HG02642 (cell line): Measurements from ENCODE around the gene COA1.

Experiments used
- ATAC-seq: cut with Tn5 transposase; IDR thresholded peaks from one replicate; pipeline ENCODE4 v1.9.1; 2021; ENCODE audit warnings: mild to moderate bottlenecking; ENCODE audit not compliant: unreplicated experiment, poor library complexity

The COA1 gene

GRCh38 chr7:43658718-43659548 is 70.4 kb downstream of the COA1 start:
- ATAC-seq = no peak

DNA sequence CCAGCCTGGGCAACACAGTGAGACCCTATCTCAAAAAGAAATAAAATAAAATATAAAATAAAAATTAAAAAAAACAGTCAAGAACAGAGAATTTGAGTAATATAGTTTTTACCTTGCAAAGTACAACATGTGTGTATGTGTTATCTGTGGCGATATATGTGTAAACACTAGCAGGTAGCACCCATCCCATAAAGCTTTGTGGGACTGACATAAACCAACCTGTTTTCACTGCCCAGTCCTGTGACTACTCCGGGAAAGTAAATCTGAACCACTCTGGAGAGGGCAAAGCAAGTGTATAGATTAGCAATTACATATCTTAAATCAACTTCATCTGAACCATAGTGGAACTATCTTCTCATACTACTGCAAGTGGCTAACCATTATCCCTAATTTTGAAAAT is 72.3 kb downstream of the COA1 start:
- ATAC-seq = no peak

- no peak for ATAC-seq
These were observed 73.7 kb downstream of the COA1 start for GRCh38 chr7:43655584-43655983.

- ATAC-seq = no peak
These were observed 75.3 kb downstream of the COA1 start for GRCh38 chr7:43653891-43654504.

GRCh38 chr7:43653466-43653865 is 75.9 kb downstream of the COA1 start:
- no peak for ATAC-seq

- ATAC-seq = no peak
These were observed 77.0 kb downstream of the COA1 start for GRCh38 chr7:43652364-43652763.

DNA sequence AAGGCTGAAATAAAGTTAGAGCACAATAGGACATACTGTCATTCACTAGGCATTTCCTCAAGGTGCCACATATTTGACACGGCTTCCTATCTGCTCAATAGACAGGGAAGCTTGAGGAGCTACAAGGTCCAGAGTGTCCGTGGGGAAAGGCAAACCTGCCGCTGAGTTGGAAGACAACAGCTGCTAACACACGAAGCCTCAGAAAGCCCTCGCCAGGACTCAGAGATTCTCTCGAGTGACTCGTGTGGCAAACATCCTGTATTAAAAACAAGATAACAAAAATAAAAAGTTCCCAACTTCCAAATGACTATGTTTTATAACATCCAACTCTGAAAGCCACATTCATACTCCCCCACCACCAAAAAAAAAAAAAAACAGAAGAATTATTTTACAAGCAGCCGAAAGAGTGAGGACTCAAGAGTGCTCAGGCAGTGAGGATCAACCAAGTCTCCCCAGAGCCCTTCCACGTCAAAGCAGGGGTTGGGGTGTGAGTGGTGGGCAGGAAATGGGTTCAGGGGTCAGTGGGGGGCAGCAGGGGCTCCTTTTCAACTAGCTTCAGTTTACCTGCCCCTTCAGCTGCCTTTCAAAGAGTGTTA is 78.8 kb downstream of the COA1 start:
- ATAC-seq = no peak

GRCh38 chr7:43649755-43650274 is 79.5 kb downstream of the COA1 start:
- ATAC-seq = peak; percentile 70

DNA sequence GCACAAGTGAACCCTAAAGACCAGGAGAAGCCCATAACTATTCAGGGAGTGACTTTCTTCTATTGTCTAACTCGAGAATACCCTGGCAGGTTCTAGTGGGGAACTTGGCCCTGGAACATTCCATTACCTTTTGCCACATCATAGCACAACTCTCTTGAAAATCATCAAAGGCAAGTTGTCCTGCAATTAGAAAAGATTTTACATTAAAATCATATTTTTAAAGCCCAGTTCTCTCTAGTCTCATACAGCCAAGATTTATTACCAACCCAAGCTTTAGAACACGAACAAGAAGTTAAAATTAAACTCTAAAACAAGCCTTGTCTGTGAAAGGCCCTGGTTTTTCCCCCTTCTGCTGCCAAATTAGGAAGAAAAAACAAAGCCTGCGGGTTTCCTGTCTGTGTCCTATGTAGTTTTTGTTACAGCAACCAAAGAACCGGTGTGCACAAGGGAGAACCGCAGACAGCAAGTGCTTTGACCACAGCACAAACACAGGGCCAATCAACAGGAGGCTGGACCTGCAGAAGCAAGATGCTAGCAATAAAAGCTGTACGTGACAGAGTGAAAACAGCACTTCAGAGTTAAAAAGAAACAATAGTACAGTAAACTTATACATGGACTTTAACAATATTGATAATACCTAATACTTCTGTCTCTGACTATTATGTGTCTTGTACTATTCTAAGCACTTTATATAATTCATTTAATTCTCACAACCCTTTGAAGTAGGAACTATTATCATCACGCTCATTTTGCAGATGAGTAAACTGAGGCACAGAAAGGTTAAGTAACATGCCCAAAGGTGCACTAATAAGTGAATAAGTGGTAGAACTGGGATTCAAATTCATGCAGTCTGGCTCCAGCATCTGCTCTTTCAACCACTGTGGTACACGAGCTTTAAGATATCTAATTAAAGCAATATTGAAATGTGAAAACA is 80.6 kb downstream of the COA1 start:
- ATAC-seq = peak; percentile 54

DNA sequence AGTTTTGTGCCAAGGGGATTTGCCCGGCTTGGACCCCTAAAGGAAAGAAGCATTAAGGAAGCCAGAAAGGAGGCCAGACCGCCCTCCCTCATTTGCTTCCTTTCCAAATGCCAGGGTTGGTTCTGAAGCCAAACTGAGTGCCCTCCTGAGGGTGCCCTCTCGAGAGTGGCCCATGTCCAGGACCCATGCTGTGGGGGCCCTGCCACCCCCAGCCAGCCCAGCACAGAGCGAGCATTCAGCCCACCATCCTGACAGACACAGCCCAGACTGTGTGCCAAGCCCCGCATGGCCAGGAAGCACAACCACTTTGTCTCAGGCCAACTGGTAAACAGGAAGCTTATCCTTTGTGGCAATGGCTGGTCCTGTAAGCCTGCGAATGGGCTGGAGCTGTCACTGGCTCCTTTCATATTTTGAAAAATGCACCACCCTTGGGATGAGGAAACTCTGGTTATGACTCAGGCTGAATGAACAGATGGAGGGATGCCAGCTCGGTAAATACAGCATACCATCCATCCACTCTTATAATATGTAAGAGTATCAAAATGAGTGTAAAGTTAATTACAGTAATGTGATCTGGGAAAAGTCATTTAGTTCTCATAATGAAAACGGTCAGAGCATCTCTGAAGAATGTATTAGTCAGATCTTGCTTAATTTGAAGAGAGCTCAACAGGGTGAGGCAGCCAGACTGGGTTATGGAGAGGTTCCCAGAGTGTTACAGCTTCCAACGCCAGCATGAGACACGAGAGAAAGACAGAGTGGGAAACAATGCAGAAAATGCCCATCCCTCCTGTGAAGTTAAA is 81.5 kb downstream of the COA1 start:
- peak; percentile 18 for ATAC-seq

DNA sequence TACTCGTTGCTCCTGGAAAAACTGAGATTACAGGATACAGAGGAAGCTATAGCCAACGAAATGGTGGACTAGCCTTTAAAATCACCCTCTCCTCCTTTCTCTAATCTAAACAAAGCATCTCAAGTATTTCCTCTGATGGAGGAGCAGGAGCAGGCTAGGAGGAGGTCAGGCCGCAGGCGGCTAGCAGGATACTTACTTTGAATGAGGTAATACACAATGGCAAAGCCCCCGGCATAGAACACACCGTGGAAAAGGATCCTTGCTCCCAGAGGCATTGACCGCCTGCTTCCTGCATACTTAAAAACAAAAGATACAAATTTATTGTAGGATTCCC is 82.0 kb downstream of the COA1 start:
- no peak for ATAC-seq

DNA sequence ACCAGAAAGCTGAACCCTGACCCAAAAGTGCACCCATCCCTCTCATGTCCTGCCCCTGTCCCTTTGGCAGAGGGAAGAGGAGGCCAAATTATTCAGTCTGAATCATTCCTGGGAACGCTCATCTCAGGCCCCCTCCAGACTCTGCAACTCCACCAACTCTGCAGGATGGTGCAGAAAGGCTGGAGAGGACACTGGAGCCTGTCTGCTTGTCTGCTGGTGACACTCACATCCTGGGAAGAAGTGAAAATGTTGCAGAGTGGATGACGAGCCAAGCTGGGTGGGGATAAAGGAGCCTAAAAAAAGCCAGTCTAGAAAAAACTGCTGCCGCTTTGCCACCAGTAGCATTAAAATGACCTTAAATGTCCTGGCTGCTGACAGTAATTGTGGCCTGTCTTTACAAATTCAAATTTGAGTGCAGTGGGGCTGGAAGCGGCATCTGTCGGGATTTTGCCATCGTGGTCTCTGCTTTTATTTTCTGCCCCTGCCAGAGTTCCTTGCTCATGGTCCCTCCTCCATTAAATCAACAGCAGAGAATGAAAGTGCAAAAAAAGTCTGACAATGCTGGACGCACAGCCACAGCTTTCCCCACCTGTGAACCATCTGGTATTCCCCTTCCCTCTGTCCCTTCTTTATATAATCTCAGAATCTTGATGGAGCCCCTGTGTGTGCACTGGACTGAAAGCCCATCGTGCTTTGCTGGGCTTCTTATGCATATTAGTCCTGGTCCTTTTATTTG is 82.6 kb downstream of the COA1 start:
- no peak for ATAC-seq

GRCh38 chr7:43645699-43646226 is 83.6 kb downstream of the COA1 start:
- ATAC-seq = no peak

DNA sequence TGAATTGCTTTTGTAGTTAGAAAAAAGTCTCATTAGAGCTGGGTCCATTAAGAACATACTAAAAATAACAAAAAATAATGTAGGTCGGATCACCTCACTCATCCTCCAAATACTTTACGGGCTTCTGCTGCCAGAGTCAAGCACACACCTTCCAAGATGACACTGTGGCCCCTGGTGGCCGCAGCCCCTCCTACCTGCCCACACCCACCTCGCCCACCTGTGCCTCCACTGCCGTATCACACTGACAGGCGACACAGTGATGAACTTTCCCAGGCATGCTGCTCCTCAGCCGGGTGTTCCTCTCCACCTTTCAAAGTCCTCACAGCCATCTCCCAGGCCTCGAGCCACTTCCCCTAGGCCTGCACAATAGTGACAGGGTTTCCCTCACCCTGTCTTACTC is 85.5 kb downstream of the COA1 start:
- ATAC-seq = no peak

DNA sequence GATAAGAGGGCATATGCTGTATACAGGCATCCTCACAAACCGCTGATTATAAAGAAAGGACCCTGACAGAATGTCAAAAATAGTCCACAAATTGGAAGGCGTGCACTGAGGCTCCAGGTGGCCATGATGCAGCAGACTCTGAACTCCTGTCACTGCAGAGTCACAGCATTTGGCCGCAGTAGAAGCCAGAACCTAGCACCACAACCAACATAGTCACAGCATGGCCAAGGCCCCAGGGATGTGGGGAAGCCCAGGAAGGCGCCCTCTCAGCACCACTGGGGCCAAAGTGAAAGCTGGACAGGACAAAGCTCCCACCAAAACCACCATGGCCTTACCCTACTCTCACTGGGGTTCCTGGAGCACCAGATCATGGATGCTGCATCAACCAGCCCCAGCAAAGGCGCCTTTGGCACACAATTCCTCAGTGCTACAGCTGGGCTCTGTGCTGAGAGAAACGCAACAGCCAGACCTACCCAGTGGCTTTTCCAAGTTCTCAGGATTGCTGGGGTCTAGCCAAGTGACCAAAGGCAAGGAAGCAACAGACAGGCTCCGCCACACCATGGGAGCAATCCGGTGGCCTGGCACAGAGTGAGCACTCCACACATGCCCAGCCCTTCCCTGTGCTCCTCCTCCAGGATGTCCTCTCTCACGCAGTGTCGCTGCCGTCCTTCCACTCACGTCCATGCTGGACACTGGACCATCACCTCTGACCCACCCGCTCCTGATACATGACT is 86.3 kb downstream of the COA1 start:
- ATAC-seq = no peak

DNA sequence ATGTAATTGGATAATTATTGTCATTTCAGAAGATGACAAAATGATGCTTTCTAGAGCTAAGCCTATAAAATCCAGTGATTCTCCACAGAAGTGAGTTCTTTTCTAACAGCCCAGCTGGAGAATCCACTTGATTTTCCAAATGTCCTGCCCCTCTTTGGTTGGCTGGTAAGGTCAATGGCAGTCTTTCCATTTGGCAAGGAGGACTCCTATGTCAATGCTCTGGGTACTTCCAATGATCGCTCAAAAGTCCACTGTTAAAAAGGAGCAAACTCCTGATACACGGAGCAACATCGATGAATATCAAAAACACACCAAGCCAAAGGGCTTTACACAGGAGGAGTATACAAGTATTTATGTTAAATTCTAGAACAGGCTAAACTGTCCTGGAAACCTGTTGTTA is 88.6 kb downstream of the COA1 start:
- no peak for ATAC-seq

DNA sequence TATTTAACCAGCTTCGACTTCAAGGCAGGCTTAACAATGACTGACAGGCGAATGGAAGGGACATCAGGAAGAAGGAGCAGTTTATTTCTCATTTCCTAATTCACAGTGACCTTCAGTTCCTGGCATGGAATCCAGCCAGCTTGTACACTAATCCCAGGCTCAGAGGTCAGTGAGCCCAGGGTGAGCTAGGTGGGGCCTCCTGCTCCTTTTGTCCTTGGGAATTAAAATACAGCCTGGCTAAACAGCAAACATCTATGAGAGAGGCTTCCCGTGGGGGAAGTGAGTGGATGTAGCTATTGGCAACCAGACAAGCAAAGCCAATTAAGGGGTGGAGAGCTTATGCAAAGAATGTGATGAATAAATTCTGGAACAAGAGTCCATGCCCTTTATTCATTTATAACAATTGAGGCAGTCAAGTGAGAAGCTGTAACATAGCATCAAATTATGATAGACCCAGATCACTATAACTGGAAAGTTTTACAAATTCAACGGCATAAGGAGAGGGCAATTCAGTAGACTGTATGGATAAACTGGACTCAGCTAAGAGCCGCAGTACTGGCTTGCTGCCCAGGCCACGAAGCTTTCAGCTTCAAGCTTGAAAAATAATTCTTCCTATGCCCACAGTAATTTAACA is 89.3 kb downstream of the COA1 start:
- no peak for ATAC-seq
